SIG-M5 (cell line): ENCODE results near the gene PRKAG3.
"Not testable (repeated sequence)": the region's sequence is repeated elsewhere in the genome, so short reads cannot be mapped to it uniquely, and the experiment has no call there.

Experiments
- DNase-seq: peaks from one replicate; lab custom pipeline; 2025; lab: John Stamatoyannopoulos, UW

Gene PRKAG3

GRCh38 chr2:218781691-218782527 is 49.7 kb downstream of the PRKAG3 start, which contains the start of gene CYP27A1:
Gene CYP27A1 (plus strand): TSS chr2:218782147. CDS start chr2:218782183, 36 bp downstream.
- no peak for DNase-seq

DNA sequence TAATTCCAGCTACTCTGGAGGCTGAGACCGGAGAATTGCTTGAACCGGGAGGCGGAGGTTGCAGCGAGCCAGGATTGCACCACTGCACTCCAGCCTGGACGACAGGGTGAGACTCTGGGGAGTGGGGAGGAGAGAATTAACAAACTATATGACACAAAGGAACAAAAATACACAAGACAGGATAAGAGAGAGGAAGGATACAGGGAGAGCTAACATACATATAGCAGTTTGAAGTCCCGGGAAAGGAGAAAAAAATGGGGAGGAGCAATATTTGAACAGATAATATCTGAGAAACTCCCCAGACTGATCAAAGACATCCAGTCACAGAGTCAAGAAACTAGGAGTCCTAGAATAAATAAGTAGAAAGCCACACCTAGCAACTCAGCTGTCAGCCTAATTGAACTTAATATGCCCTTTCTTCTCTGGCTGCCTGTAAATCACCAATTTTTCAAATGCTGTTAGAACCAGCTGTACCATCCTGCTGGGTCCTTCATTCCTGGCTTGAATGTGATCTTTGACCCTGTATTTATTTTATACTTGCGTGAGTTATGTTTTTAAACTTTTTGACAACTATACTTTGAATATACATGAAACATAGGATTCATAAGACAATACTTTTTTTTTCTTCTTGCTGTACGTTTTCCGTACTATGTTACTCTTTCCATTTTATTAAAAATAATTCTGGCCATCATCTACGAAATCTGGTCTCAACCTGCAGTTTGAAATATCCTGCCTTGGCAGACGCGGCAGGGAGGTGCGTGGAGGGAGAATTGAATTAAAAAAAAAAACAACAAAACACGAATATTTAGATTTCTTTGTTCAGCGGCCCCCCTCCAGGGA is 50.5 kb downstream of the PRKAG3 start:
- DNase-seq = no peak

DNA sequence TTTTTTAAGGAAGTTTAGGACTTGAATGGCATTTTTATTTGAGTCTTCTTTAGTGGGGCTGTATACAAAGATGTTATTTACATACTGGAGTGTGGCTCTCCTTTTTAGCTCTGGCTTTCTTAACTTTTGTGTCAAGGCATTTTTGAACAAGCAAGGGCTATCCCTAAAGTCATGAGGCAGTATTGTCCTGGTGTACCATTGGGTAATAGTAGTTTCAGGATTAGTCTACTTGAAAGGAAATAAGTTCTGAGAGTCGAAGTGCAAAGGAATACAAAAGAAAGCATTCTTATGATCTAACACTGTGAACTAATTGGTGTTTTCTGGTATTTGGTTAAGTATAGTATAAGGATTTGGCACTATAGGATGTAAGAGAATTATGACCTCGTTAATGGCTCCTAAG is 51.6 kb downstream of the PRKAG3 start:
- no peak for DNase-seq

GRCh38 chr2:218777276-218777990 is 54.2 kb downstream of the PRKAG3 start:
- no peak for DNase-seq

- DNase-seq = no peak
These were observed 55.1 kb downstream of the PRKAG3 start for GRCh38 chr2:218776488-218776887.

GRCh38 chr2:218773881-218774280 is 57.7 kb downstream of the PRKAG3 start:
- no peak for DNase-seq

- DNase-seq = not testable (repeated sequence)
These were observed 58.8 kb downstream of the PRKAG3 start for GRCh38 chr2:218772759-218773158.
